Spinal cord (tissue), 10 donors: ENCODE measurements around the gene RNF167. TPM values are rescaled to one million over a fixed set of nuclear protein-coding genes. Genes with fewer than 3 reads are reported as not detected.
A peak's percentile ranks its signal among the peaks of the same experiment; 100 is the strongest.

ENCODE experiments used
- DNase-seq, 6 donors: peaks; one replicate each; pipeline versions ENCODE4 v3.0.0 to v3.0.0-alpha.2; 2013 to 2015; ENCODE audit warnings: low spot score in 6 of 6, low read depth in 4 of 6
- H3K27ac ChIP-seq: one replicate; pipeline ENCODE4 v1.5.1; 2013; ENCODE audit warnings: low read depth, low read length, control low read depth
- H3K27me3 ChIP-seq: one replicate; pipeline ENCODE4 v1.6.1; 2013; ENCODE audit warnings: low read length; ENCODE audit not compliant: control insufficient read depth, insufficient read depth
- H3K36me3 ChIP-seq: one replicate; pipeline ENCODE4 v1.6.1; 2013; ENCODE audit warnings: low read length; ENCODE audit not compliant: control insufficient read depth, insufficient read depth
- H3K4me1 ChIP-seq: one replicate; pipeline ENCODE4 v1.6.1; 2013; ENCODE audit warnings: low read length; ENCODE audit not compliant: control insufficient read depth, insufficient read depth
- H3K4me3 ChIP-seq: one replicate; pipeline ENCODE4 v1.5.1; 2013; ENCODE audit warnings: low read depth, low read length, control low read depth
- H3K9me3 ChIP-seq: one replicate; pipeline ENCODE4 v1.6.1; 2013; ENCODE audit warnings: low read length; ENCODE audit not compliant: control insufficient read depth, insufficient read depth
- WGBS: methylation state at CpG from one replicate; pipeline ENCODE4 v1.1.5; 2013; ENCODE audit warnings: missing lambda C conversion rate; ENCODE audit not compliant: insufficient coverage; 5-methylcytosine and 5-hydroxymethylcytosine counted together
- polyA plus RNA-seq, 2 donors: library from polyadenylated mRNA; unstranded; fragments of 120-200 nt; gene quantifications; one replicate each; pipeline ENCODE4 v1.2.1, GENCODE V29; 2013; ENCODE audit not compliant: insufficient read length in 2 of 2
- total RNA-seq, 2 donors: library from RNA; depleted of rRNA in 1 of 2; stranded (reverse); fragments of 120-200 nt in 1 of 2; fragments of >200 nt in 1 of 2; gene quantifications; one replicate each; pipeline versions ENCODE4 v1.2.3 to v1.2.4, GENCODE V29; 2013 to 2014
- donor health status: healthy.

RNF167 gene
- total and polyA plus RNA-seq, 4 donors = 23.5 to 133 (median 92.6) TPM

- H3K9me3 ChIP-seq = no peaks in the 10 kb centered on the region
- H3K27ac ChIP-seq = no peak overlapping the region
- no peaks in the 10 kb centered on the region for H3K27me3 ChIP-seq
- H3K4me1 ChIP-seq = no peaks in the 10 kb centered on the region
- DNase-seq = no peak
- 73% methylated on average over 8 of the region's 9 CpGs for WGBS
- peaks cover 45% of the 10 kb centered on the region for H3K36me3 ChIP-seq
- no peak overlapping the region for H3K4me3 ChIP-seq
These were observed 20.3 kb downstream of the RNF167 start for GRCh38 chr17:4960279-4960922.

GRCh38 chr17:4965311-4965986 lies 25.4 kb downstream of the RNF167 start:
- Histone ChIP-seq H3K27ac (no peak overlapping the region), H3K9me3 (no peaks in the 10 kb centered on the region), H3K27me3 (no peaks in the 10 kb centered on the region), H3K4me1 (peaks cover 37% of the 10 kb centered on the region), H3K4me3 (no peak overlapping the region), H3K36me3 (peaks cover 36% of the 10 kb centered on the region)
- WGBS = 96% methylated on average over 6 of the region's 15 CpGs
- DNase-seq = no peak

- H3K27ac ChIP-seq = peak overlapping the region; percentile 100
- peaks cover 37% of the 10 kb centered on the region for H3K4me1 ChIP-seq
- no peaks in the 10 kb centered on the region for H3K9me3 ChIP-seq
- peak overlapping the region; percentile 97 for H3K4me3 ChIP-seq
- H3K36me3 ChIP-seq = peaks cover 44% of the 10 kb centered on the region
- WGBS = 0% methylated on average over 35 of the region's 42 CpGs
- H3K27me3 ChIP-seq = no peaks in the 10 kb centered on the region
- peak; percentile 96 to 100 (median 98) for DNase-seq
These were observed 26.9 kb downstream of the RNF167 start for GRCh38 chr17:4966844-4967538.

GRCh38 chr17:4967539-4968485 lies 27.7 kb downstream of the RNF167 start, which contains the start of gene SPAG7:
Gene SPAG7 (minus strand): TSS chr17:4967817. CDS start chr17:4967804, 13 bp downstream.
- Histone ChIP-seq H3K27ac (peak within 1 kb of the TSS; percentile 100), H3K9me3 (no peaks in the 10 kb centered on the region), H3K4me3 (peak within 1 kb of the TSS; percentile 97), H3K4me1 (peaks cover 37% of the 10 kb centered on the region), H3K27me3 (no peaks in the 10 kb centered on the region), H3K36me3 (peaks cover 52% of the 10 kb centered on the region)
- 0% methylated on average over 49 of the region's 66 CpGs for WGBS
- peak; percentile 92 to 100 (median 98) for DNase-seq

GRCh38 chr17:4968486-4969046 lies 28.5 kb downstream of the RNF167 start:
- Histone ChIP-seq H3K4me1 (peaks cover 37% of the 10 kb centered on the region), H3K27me3 (no peaks in the 10 kb centered on the region), H3K4me3 (peak overlapping the region; percentile 97), H3K9me3 (no peaks in the 10 kb centered on the region), H3K27ac (peak overlapping the region; percentile 100), H3K36me3 (peaks cover 59% of the 10 kb centered on the region)
- peak in 2 of 6 donors; percentile 46 to 69 for DNase-seq
- 7% methylated on average over 21 of the region's 23 CpGs for WGBS

DNA sequence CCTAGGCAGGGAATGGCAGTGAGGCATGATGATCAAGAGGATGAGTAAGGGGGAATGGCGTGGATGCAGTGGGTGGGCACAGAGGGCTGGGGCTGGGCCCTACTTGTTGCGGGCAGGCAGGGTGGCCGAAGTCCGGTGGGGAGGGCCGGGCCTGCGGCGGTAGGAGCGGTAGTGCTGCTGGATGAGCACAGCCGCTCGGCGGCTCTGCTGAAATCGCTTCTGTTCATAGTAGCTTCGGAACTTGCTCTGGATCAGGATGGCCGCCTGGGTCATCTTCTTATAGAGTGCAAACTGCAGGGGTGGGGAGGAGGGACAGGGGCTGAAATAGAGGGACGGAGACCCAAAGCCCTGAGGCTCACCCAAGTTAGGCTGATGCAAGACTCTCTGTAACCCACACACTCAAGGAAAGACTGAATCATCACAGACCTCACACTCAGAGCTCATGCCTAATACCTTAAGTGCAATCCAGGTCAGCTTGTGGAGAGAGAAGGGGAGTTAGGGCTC lies 29.0 kb downstream of the RNF167 start:
- no peaks in the 10 kb centered on the region for H3K9me3 ChIP-seq
- H3K27ac ChIP-seq = peak overlapping the region; percentile 100
- H3K36me3 ChIP-seq = peaks cover 65% of the 10 kb centered on the region
- H3K4me3 ChIP-seq = peak overlapping the region; percentile 97
- H3K27me3 ChIP-seq = no peaks in the 10 kb centered on the region
- WGBS = 39% methylated on average over 14 of the region's 15 CpGs
- peaks cover 37% of the 10 kb centered on the region for H3K4me1 ChIP-seq
- DNase-seq = peak in 1 of 6 donors; percentile 24

DNA sequence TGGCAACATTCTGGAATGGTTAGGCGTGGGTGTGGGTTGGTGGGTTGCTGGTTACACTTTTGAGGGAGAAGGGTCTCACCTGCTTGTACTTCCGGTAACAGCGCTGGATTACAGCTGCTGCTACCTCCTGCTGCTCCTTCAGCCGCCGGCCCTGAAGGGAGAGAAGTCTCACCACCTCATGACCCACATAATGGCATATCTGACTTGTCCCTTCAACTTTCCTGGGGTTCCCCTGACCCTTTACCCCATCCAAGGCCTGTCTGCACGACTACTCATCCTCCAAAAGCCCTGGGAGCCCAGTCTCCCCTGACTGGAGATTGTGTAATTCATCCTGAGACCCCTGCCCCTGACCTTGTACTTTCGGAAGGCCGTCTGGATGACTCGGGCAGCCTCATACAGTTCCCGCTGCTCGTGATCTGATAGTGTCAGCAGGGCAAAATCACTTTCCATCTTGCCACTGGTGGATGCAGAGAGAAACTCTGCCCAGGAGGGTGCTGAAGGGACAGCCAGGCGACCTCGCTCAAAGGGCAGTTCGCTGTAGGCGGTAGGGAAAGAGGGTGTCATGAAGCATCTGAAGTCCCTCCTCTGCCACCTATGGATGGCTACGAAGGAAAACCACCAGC lies 29.6 kb downstream of the RNF167 start:
- WGBS = 89% methylated on average over 14 of the region's 16 CpGs
- Histone ChIP-seq H3K4me3 (peak overlapping the region; percentile 97), H3K27ac (peak overlapping the region; percentile 100), H3K36me3 (peaks cover 66% of the 10 kb centered on the region), H3K27me3 (no peaks in the 10 kb centered on the region), H3K9me3 (no peaks in the 10 kb centered on the region), H3K4me1 (peaks cover 37% of the 10 kb centered on the region)
- no peak for DNase-seq

DNA sequence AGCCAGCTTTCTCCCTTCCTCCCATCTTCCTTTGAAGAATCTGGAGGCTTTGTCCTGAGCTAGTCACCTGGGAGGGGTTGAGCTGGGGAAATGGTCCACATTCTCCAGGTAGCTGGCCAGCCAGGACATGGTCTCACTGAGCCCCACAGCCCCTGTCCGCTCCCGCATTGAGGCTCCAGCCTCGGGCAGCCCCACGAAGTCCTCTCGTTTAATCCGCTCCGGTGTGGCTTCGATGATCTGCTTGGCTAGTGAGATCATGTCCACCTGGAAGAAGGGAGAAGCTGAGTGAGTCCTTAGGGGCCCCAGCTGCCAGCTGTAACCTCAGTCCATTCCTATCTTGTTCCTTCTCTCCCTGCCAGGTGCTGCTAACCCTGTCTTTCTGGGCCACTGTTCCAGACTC lies 30.2 kb downstream of the RNF167 start:
- H3K27me3 ChIP-seq = no peaks in the 10 kb centered on the region
- H3K27ac ChIP-seq = no peak overlapping the region
- H3K4me3 ChIP-seq = no peak overlapping the region
- no peak for DNase-seq
- H3K4me1 ChIP-seq = peaks cover 37% of the 10 kb centered on the region
- peaks cover 68% of the 10 kb centered on the region for H3K36me3 ChIP-seq
- 100% methylated on average over 1 of the region's 8 CpGs for WGBS
- H3K9me3 ChIP-seq = no peaks in the 10 kb centered on the region
